GM19395 (cell line): ENCODE data around the gene THSD7A.

Source experiments
- ATAC-seq: cut with Tn5 transposase; IDR thresholded peaks from one replicate; pipeline ENCODE4 v1.9.1; 2021; ENCODE audit warnings: mild to moderate bottlenecking, moderate library complexity; ENCODE audit not compliant: unreplicated experiment

The THSD7A gene, protein sequence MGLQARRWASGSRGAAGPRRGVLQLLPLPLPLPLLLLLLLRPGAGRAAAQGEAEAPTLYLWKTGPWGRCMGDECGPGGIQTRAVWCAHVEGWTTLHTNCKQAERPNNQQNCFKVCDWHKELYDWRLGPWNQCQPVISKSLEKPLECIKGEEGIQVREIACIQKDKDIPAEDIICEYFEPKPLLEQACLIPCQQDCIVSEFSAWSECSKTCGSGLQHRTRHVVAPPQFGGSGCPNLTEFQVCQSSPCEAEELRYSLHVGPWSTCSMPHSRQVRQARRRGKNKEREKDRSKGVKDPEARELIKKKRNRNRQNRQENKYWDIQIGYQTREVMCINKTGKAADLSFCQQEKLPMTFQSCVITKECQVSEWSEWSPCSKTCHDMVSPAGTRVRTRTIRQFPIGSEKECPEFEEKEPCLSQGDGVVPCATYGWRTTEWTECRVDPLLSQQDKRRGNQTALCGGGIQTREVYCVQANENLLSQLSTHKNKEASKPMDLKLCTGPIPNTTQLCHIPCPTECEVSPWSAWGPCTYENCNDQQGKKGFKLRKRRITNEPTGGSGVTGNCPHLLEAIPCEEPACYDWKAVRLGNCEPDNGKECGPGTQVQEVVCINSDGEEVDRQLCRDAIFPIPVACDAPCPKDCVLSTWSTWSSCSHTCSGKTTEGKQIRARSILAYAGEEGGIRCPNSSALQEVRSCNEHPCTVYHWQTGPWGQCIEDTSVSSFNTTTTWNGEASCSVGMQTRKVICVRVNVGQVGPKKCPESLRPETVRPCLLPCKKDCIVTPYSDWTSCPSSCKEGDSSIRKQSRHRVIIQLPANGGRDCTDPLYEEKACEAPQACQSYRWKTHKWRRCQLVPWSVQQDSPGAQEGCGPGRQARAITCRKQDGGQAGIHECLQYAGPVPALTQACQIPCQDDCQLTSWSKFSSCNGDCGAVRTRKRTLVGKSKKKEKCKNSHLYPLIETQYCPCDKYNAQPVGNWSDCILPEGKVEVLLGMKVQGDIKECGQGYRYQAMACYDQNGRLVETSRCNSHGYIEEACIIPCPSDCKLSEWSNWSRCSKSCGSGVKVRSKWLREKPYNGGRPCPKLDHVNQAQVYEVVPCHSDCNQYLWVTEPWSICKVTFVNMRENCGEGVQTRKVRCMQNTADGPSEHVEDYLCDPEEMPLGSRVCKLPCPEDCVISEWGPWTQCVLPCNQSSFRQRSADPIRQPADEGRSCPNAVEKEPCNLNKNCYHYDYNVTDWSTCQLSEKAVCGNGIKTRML (N-terminal part only)

GRCh38 chr7:11831736-11832495 is at the start of gene THSD7A:
TSS of gene THSD7A (minus strand) at chr7:11832198. CDS start at chr7:11831946, 252 bp downstream.
- peak; percentile 52 for ATAC-seq

DNA sequence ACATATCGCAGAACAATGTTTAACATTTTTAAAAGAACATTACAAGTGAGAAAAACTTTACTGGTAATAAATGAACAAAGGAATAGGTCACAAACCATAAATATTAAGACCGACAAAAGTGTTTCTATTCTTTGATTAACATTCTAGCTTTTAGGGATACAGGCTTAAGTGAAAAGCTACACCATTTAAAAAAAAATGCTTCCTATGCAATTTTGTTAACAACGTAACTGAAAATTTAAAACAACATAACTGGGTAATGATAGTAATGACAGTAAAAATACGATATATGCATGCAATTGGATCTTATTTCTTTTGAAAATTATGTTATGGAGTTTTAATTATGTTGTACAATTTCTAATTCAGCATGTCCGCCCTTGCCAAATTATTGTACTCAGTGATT is 49.7 kb upstream of the THSD7A start:
- no peak for ATAC-seq

- no peak for ATAC-seq
Measured at GRCh38 chr7:11875635-11876034, 43.6 kb upstream of the THSD7A start.

- ATAC-seq, result no peak
Measured at GRCh38 chr7:11865671-11866070, 33.7 kb upstream of the THSD7A start.

GRCh38 chr7:11858622-11859302 is 26.8 kb upstream of the THSD7A start:
- no peak for ATAC-seq

DNA sequence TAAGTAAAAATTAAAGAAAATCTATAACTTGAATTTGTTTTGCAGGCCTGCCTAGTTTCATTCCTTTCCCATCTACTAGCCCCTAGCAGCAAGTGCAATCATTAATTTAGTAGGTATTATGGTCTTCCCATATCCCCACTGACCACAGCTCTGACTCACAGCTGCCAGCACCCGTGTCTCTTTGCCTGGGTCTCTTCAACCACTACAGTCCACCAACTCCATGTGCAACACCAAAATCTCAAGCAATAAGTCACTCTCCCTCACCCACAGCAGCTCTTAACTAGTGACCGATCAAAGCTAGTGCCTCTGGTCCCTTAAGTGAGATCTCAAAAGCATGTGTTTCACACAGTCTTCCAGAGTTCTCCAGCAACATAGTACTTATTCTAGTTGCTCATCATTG is 26.0 kb upstream of the THSD7A start:
- no peak for ATAC-seq

GRCh38 chr7:11848251-11848650 is 16.3 kb upstream of the THSD7A start:
- no peak for ATAC-seq

- no peak for ATAC-seq
Measured at GRCh38 chr7:11847336-11847735, 15.3 kb upstream of the THSD7A start.

- ATAC-seq, result no peak
Measured at GRCh38 chr7:11846361-11846955, 14.5 kb upstream of the THSD7A start.

GRCh38 chr7:11843113-11843765 is 11.2 kb upstream of the THSD7A start:
- ATAC-seq, result no peak

DNA sequence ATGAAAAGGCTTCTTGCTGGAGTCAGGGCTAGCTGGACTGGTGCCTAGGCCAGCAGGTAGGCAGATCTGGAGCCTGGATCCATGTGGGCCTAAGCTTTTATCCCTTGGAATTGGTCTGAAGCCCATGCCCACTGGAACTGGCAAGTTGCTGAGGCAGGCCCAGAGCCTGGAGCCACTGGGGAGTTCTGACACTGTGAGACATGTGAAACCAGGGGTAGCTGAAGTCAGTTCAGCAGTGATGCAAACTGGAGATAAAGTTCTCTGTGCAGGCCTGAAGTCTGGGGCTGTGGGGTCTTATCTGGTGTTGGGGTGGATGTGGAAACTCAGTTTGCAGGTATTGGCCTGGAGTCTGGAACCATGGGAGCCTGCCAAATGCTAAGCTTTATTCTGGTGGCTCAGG is 9.7 kb upstream of the THSD7A start:
- ATAC-seq, result no peak

DNA sequence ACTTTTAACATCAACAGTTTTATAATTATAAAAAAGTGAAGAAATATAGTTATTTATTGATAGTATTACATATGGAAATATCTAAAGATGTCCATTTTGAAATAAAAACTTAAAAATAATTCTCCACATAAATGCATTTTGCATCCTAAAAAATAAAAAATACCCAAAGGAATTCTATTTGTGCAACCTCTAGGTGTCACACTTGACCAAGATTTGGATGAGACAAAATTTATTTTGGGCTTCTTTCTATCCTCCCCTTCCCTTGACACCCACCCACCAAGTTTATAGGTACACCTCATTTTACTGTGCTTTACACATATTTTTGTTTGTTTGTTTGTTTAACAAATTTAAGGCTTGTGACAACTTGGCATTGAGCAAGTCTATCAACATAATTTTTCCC is 3.3 kb upstream of the THSD7A start:
- no peak for ATAC-seq

DNA sequence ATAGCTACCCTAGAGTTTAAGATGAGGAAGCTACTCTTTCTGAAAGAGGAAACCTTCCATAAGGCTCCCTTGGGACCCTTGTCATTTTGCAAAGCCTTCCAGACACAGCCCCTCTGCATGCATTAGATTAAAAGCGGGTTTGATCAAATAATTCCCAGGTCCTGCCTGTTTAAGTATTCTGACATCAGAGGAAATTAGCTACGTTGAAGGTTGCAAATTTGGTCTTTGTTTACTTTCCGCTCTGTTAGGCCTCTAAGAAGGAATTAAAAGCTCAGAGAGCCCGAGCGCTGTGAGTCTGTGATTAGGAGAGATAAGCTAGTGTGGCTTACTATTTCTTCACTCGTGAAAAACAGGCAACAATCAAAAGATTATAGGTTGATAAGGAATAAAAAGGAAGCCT is 1.4 kb upstream of the THSD7A start:
- no peak for ATAC-seq

- ATAC-seq, result peak; percentile 17
Measured at GRCh38 chr7:11831156-11831735, 752 bp downstream of the THSD7A start.

- ATAC-seq, result no peak
Measured at GRCh38 chr7:11830582-11831155, 1.3 kb downstream of the THSD7A start.

DNA sequence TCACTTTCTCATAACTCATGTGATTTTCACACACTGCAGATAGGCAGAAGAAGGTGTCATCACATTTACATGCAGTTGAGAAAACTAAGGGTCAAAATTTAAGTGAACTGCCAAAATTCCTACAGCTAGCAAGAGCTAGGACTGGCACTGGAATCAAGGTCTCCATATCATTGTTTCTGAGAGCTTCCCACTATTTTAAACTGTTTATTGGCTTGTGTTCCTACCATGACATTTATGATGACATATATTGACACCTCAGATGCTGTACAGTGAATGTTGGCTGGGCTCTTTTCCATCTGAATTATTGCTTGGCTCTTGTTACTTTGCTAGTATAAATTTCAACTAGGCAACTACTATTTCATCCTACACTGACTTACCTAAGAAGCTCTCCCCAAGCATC is 2.0 kb downstream of the THSD7A start:
- ATAC-seq, result no peak

DNA sequence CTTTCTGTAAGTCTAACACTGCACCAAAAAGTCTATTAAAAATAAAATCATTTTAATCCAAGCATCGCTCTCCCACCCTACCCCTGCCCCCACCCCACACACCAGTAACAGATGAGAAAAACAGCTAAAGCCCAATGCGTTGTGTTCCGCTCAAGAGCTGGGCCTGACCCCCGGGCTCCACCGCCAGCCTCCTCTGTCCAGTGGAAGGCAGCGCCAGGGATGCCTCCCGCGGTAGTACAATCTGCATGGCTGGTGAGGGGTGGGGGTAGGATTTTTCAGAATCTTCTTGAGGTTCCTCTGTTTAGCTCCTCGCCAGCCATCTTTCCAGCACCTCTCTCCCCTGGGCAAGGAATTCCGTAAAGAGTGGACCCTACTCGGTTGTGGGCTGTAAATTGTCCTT is 12.1 kb downstream of the THSD7A start:
- ATAC-seq, result no peak

GRCh38 chr7:11819271-11819670 is 12.7 kb downstream of the THSD7A start:
- ATAC-seq, result no peak
